ENCODE results near the gene SIVA1. TPM values are rescaled to one million over a fixed set of nuclear protein-coding genes. Genes with fewer than 3 reads are reported as not detected.

Gene SIVA1
- total RNA-seq, 2 donors from 2014 or later, result 82.5 to 87.3 TPM

- Mint-ChIP-seq H3K27me3 (ENCODE audit: insufficient read depth) (peaks cover 24% of the 10 kb centered on the region), H3K4me3 (no peak overlapping the region), H3K27ac (no peak overlapping the region), H3K4me1 (peaks cover 2% of the 10 kb centered on the region), H3K36me3 (ENCODE audit: low read depth) (peaks cover 3% of the 10 kb centered on the region), H3K9me3 (no peaks in the 10 kb centered on the region)
- 89 to 91% methylated on average over 9 to 18 of the region's 18 CpGs for WGBS, 2 experiments (ENCODE audit: insufficient coverage in 1 of 2, insufficient read length in 1 of 2)
- Histone ChIP-seq H3K9me3 (ENCODE audit: control insufficient read depth, low read length) (no peaks in the 10 kb centered on the region), H3K4me3 (ENCODE audit: low read length) (no peak overlapping the region), H3K27ac (ENCODE audit: low read depth, low read length) (no peak overlapping the region), H3K27me3 (ENCODE audit: control insufficient read depth, insufficient read depth, low read length, poor library complexity, severe bottlenecking) (peaks cover 21% of the 10 kb centered on the region), H3K36me3 (ENCODE audit: control insufficient read depth, insufficient read depth, low read length) (no peaks in the 10 kb centered on the region), H3K9ac (ENCODE audit: extremely low read depth, low read length, poor library complexity, severe bottlenecking) (no peak overlapping the region), H3K4me1 (ENCODE audit: control insufficient read depth, insufficient read depth, low read length) (peaks cover 4% of the 10 kb centered on the region)
- DNase-seq, result no peak
- TF ChIP-seq, protein P1, sequence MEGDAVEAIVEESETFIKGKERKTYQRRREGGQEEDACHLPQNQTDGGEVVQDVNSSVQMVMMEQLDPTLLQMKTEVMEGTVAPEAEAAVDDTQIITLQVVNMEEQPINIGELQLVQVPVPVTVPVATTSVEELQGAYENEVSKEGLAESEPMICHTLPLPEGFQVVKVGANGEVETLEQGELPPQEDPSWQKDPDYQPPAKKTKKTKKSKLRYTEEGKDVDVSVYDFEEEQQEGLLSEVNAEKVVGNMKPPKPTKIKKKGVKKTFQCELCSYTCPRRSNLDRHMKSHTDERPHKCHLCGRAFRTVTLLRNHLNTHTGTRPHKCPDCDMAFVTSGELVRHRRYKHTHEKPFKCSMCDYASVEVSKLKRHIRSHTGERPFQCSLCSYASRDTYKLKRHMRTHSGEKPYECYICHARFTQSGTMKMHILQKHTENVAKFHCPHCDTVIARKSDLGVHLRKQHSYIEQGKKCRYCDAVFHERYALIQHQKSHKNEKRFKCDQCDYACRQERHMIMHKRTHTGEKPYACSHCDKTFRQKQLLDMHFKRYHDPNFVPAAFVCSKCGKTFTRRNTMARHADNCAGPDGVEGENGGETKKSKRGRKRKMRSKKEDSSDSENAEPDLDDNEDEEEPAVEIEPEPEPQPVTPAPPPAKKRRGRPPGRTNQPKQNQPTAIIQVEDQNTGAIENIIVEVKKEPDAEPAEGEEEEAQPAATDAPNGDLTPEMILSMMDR (conservative IDR thresholded peaks at IDR 0.05), result no peak
Measured at GRCh38 chr14:104804481-104805325, 51.8 kb downstream of the SIVA1 start.

DNA sequence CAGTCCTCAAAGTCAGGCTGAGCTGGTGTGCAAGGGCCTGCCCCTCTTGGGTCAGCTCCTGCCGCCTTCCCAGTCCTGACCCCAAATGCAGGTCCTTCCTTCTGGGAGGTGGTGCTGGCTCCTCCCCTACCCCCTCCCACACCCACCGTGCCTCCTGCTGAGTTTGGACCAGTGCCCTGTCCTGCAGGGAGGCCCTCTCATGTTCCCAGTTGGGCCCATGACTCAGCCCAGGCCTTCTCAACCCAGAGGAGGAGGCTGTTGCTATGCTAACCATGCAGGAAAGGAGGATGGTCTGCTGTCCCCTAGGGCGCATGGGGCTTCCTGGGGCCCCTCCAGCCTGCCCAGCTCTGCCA, 52.4 kb downstream of the SIVA1 start:
- Mint-ChIP-seq H3K4me3 (no peak overlapping the region), H3K27ac (no peak overlapping the region), H3K27me3 (ENCODE audit: insufficient read depth) (peaks cover 24% of the 10 kb centered on the region), H3K4me1 (no peaks in the 10 kb centered on the region), H3K9me3 (no peaks in the 10 kb centered on the region), H3K36me3 (ENCODE audit: low read depth) (peaks cover 3% of the 10 kb centered on the region)
- 74 to 100% methylated on average over 1 to 3 of the region's 3 CpGs for WGBS, 2 experiments (ENCODE audit: insufficient coverage in 1 of 2, insufficient read length in 1 of 2)
- Histone ChIP-seq H3K27me3 (ENCODE audit: control insufficient read depth, insufficient read depth, low read length, poor library complexity, severe bottlenecking) (peaks cover 21% of the 10 kb centered on the region), H3K4me3 (ENCODE audit: low read length) (no peak overlapping the region), H3K4me1 (ENCODE audit: control insufficient read depth, insufficient read depth, low read length) (peaks cover 4% of the 10 kb centered on the region), H3K36me3 (ENCODE audit: control insufficient read depth, insufficient read depth, low read length) (no peaks in the 10 kb centered on the region), H3K9ac (ENCODE audit: extremely low read depth, low read length, poor library complexity, severe bottlenecking) (no peak overlapping the region), H3K27ac (ENCODE audit: low read depth, low read length) (no peak overlapping the region), H3K9me3 (ENCODE audit: control insufficient read depth, low read length) (no peaks in the 10 kb centered on the region)
- TF ChIP-seq, protein P1 (conservative IDR thresholded peaks at IDR 0.05), result no peak
- no peak for DNase-seq

- 91 to 97% methylated on average over 12 to 14 of the region's 14 CpGs for WGBS, 2 experiments (ENCODE audit: insufficient coverage in 1 of 2, insufficient read length in 1 of 2)
- H3K4me3 ChIP-seq (ENCODE audit: low read length), result no peak overlapping the region
- H3K27me3 Mint-ChIP-seq (ENCODE audit: insufficient read depth), result peaks cover 24% of the 10 kb centered on the region
- peaks cover 21% of the 10 kb centered on the region for H3K27me3 ChIP-seq (ENCODE audit: control insufficient read depth, insufficient read depth, low read length, poor library complexity, severe bottlenecking)
- no peaks in the 10 kb centered on the region for H3K36me3 ChIP-seq (ENCODE audit: control insufficient read depth, insufficient read depth, low read length)
- TF ChIP-seq, protein P1 (conservative IDR thresholded peaks at IDR 0.05), result no peak
- no peak overlapping the region for H3K4me3 Mint-ChIP-seq
- H3K27ac Mint-ChIP-seq, result no peak overlapping the region
- H3K27ac ChIP-seq (ENCODE audit: low read depth, low read length), result no peak overlapping the region
- no peaks in the 10 kb centered on the region for H3K4me1 Mint-ChIP-seq
- no peaks in the 10 kb centered on the region for H3K9me3 Mint-ChIP-seq
- no peaks in the 10 kb centered on the region for H3K9me3 ChIP-seq (ENCODE audit: control insufficient read depth, low read length)
- H3K36me3 Mint-ChIP-seq (ENCODE audit: low read depth), result peaks cover 3% of the 10 kb centered on the region
- DNase-seq, result no peak
- peaks cover 4% of the 10 kb centered on the region for H3K4me1 ChIP-seq (ENCODE audit: control insufficient read depth, insufficient read depth, low read length)
- H3K9ac ChIP-seq (ENCODE audit: extremely low read depth, low read length, poor library complexity, severe bottlenecking), result no peak overlapping the region
Measured at GRCh38 chr14:104805941-104806624, 53.1 kb downstream of the SIVA1 start.

All from endodermal cell (in vitro differentiated cells).